GM10266 (cell line): ENCODE data around the gene CCER1.

Source experiments
- DNase-seq: peaks from one replicate; pipeline ENCODE4 v3.0.0; 2012; ENCODE audit errors: extremely low spot score
- CTCF ChIP-seq: IDR thresholded peaks from 2 replicates; pipeline ENCODE4 v1.5.1; 2012; ENCODE audit warnings: mild to moderate bottlenecking, low read depth; ENCODE audit not compliant: control insufficient read depth, insufficient read depth; ENCODE audit errors: missing control alignments

CCER1 gene

GRCh38 chr12:90924406-90924805 is 30.6 kb downstream of the CCER1 start:
- no peak for DNase-seq
- no peak for TF ChIP-seq CTCF

- DNase-seq: no peak
- TF ChIP-seq CTCF: no peak
Measured at GRCh38 chr12:90922145-90922627, 32.8 kb downstream of the CCER1 start.

GRCh38 chr12:90921536-90921935 is 33.4 kb downstream of the CCER1 start:
- no peak for TF ChIP-seq CTCF
- DNase-seq: no peak

- TF ChIP-seq CTCF: no peak
- DNase-seq: no peak
Measured at GRCh38 chr12:90920222-90920621, 34.8 kb downstream of the CCER1 start.

GRCh38 chr12:90917431-90917830 is 37.5 kb downstream of the CCER1 start:
- DNase-seq: no peak
- no peak for TF ChIP-seq CTCF

- DNase-seq: no peak
- TF ChIP-seq CTCF: no peak
Measured at GRCh38 chr12:90916516-90916915, 38.5 kb downstream of the CCER1 start.

GRCh38 chr12:90915353-90915752 is 39.6 kb downstream of the CCER1 start:
- TF ChIP-seq CTCF: no peak
- no peak for DNase-seq
